Peyer's patch (tissue), 4 donors: ENCODE results near the gene CCDC185. TPM values are rescaled to one million over a fixed set of nuclear protein-coding genes. Genes with fewer than 3 reads are reported as not detected.
"Not testable (repeated sequence)": the region's sequence is repeated elsewhere in the genome, so short reads cannot be mapped to it uniquely, and the experiment has no call there.

Experiments used
- DNase-seq, 3 donors: peaks; one replicate each; pipeline ENCODE4 v3.0.0-alpha.2; 2017 to 2019
- H3K27ac ChIP-seq, 4 donors: fragments of 200-600 bp; sonication (generic); one replicate each; pipeline ENCODE4 v1.5.1; 2016 to 2019
- H3K27me3 ChIP-seq, 2 donors: fragments of 200-600 bp; sonication (generic); one replicate each; pipeline ENCODE4 v1.5.1; 2019
- H3K36me3 ChIP-seq, 3 donors: fragments of 200-600 bp; sonication (generic); one replicate each; pipeline ENCODE4 v1.5.1; 2016 to 2019
- H3K4me1 ChIP-seq, 4 donors: fragments of 200-600 bp; sonication (generic); one replicate each; pipeline ENCODE4 v1.5.1; 2016 to 2019
- H3K4me3 ChIP-seq, 4 donors: fragments of 200-600 bp; sonication (generic); 1 replicate in 3 of 4; 2 replicates in 1 of 4; pipeline ENCODE4 v1.5.1; 2016 to 2019; ENCODE audit warnings: mild to moderate bottlenecking in 1 of 4
- H3K9me3 ChIP-seq, 4 donors: fragments of 200-600 bp; sonication (generic); one replicate each; pipeline ENCODE4 v1.5.1; 2016 to 2019; ENCODE audit warnings: mild to moderate bottlenecking in 1 of 4
- POLR2A ChIP-seq, 2 donors: fragments of 450-650 bp; IDR thresholded peaks; one replicate each; pipeline ENCODE4 v1.5.1; 2017; ENCODE audit warnings: antibody characterized with exemption in 2 of 2, mild to moderate bottlenecking in 2 of 2, moderate library complexity in 2 of 2
- total RNA-seq, 4 donors: library from RNA; depleted of rRNA; stranded (reverse); fragments of >200 nt; gene quantifications; one replicate each; pipeline ENCODE4 v1.1.0, GENCODE V29; 2016
- TF ChIP-seq, protein P1 (sequence below), 6 experiments: fragments of 450-650 bp in 4 of 6; fragments of 200-600 bp in 2 of 6; sonication (generic) in 1 of 6; IDR thresholded peaks; one replicate each; pipeline ENCODE4 v1.5.1; 2017 to 2019; ENCODE audit warnings: antibody characterized with exemption in 6 of 6, mild to moderate bottlenecking in 3 of 6, moderate library complexity in 1 of 6

The CCDC185 gene
- total RNA-seq, 4 donors from 2014 or later = not detected

GRCh38 chr1:223378754-223379153 lies 14.5 kb upstream of the CCDC185 start:
- Histone ChIP-seq H3K9me3 (no peaks in the 10 kb centered on the region), H3K4me1 (no peaks in the 10 kb centered on the region), H3K27ac (no peak overlapping the region), H3K4me3 (no peak overlapping the region), H3K36me3 (no peaks in the 10 kb centered on the region), H3K27me3 (no peaks in the 10 kb centered on the region)
- DNase-seq = no peak
- TF ChIP-seq, protein P1, sequence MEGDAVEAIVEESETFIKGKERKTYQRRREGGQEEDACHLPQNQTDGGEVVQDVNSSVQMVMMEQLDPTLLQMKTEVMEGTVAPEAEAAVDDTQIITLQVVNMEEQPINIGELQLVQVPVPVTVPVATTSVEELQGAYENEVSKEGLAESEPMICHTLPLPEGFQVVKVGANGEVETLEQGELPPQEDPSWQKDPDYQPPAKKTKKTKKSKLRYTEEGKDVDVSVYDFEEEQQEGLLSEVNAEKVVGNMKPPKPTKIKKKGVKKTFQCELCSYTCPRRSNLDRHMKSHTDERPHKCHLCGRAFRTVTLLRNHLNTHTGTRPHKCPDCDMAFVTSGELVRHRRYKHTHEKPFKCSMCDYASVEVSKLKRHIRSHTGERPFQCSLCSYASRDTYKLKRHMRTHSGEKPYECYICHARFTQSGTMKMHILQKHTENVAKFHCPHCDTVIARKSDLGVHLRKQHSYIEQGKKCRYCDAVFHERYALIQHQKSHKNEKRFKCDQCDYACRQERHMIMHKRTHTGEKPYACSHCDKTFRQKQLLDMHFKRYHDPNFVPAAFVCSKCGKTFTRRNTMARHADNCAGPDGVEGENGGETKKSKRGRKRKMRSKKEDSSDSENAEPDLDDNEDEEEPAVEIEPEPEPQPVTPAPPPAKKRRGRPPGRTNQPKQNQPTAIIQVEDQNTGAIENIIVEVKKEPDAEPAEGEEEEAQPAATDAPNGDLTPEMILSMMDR (IDR thresholded peaks at IDR 0.05) = no peak
- TF ChIP-seq POLR2A (IDR thresholded peaks at IDR 0.05) = no peak

DNA sequence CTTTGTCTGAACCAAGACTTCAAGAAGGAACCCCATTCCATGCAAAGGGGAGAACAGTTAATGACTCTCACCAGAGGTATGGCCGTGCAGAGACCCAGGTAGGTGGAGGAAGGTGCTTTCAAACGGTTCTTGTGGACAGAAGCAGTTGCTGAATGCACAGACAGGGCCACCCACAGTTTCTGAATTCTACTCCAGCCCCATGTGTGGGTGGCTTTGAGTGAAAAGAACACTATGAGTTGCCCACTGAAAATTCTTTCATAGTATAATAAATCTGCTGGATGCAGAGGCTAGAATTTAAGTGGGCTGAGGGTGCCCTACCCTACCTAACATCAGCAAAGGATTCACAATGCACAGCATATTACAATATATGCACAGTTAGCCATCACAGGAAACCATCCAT lies 7.2 kb upstream of the CCDC185 start:
- DNase-seq = no peak
- Histone ChIP-seq H3K4me3 (no peak overlapping the region), H3K4me1 (no peaks in the 10 kb centered on the region), H3K9me3 (no peaks in the 10 kb centered on the region), H3K36me3 (no peaks in the 10 kb centered on the region), H3K27ac (no peak overlapping the region), H3K27me3 (no peaks in the 10 kb centered on the region)
- TF ChIP-seq, protein P1 (IDR thresholded peaks at IDR 0.05) = no peak
- TF ChIP-seq POLR2A (IDR thresholded peaks at IDR 0.05) = no peak

DNA sequence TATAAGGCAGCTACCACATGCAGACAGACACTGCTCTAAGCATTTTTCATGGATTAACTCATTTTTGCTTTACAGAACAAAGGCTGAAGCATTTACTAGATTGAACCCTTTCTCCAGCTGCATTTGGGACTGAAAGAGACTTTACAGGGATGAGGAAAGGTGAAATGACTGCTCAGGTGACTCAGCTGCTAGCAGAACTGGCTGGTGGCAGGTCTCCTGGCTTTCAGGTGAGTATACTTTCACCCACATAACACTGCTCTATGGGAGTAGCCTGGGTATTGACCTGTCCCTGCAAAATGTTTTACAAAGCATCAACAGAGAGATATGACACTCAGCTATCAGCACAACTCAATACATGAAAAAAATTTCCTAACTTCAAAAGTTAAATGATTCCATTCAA lies 2.6 kb upstream of the CCDC185 start:
- H3K27me3 ChIP-seq = peaks cover 0 to 8% of the 10 kb centered on the region in 2 donors
- H3K9me3 ChIP-seq = no peaks in the 10 kb centered on the region
- H3K4me1 ChIP-seq = no peaks in the 10 kb centered on the region
- no peaks in the 10 kb centered on the region for H3K36me3 ChIP-seq
- no peak overlapping the region for H3K27ac ChIP-seq
- DNase-seq = no peak
- H3K4me3 ChIP-seq = no peak overlapping the region
- TF ChIP-seq, protein P1 (IDR thresholded peaks at IDR 0.05) = no peak
- TF ChIP-seq POLR2A (IDR thresholded peaks at IDR 0.05) = no peak

- Histone ChIP-seq H3K27me3 (peaks cover 0 to 8% of the 10 kb centered on the region in 2 donors), H3K27ac (no peak overlapping the region), H3K4me3 (no peak overlapping the region), H3K9me3 (no peaks in the 10 kb centered on the region), H3K36me3 (no peaks in the 10 kb centered on the region), H3K4me1 (no peaks in the 10 kb centered on the region)
- no peak for TF ChIP-seq POLR2A (IDR thresholded peaks at IDR 0.05)
- TF ChIP-seq, protein P1 (IDR thresholded peaks at IDR 0.05) = no peak
- DNase-seq = no peak
These were observed 1.0 kb downstream of the CCDC185 start for GRCh38 chr1:223394242-223394641.

GRCh38 chr1:223394706-223395105 lies 1.5 kb downstream of the CCDC185 start:
- TF ChIP-seq, protein P1 (IDR thresholded peaks at IDR 0.05) = no peak
- no peak for TF ChIP-seq POLR2A (IDR thresholded peaks at IDR 0.05)
- no peak for DNase-seq
- no peak overlapping the region for H3K4me3 ChIP-seq

DNA sequence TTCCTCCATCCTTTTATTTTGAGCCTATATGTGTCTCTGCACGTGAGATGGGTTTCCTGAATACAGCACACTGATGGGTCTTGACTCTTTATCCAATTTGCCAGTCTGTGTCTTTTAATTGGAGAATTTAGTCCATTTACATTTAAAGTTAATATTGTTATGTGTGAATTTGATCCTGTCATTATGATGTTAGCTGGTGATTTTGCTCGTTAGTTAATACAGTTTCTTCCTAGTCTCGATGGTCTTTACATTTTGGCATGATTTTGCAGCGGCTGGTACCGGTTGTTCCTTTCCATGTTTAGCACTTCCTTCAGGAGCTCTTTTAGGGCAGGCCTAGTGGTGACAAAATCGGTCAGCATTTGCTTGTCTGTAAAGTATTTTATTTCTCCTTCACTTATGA lies 6.2 kb downstream of the CCDC185 start:
- H3K36me3 ChIP-seq, H3K9me3 ChIP-seq, H3K4me3 ChIP-seq, H3K27me3 ChIP-seq, H3K27ac ChIP-seq, H3K4me1 ChIP-seq, DNase-seq: not testable (repeated sequence)

More at GRCh38 chr1:223394706-223395105, 1.5 kb downstream of the CCDC185 start:
- no peaks in the 10 kb centered on the region for H3K9me3 ChIP-seq
- H3K27me3 ChIP-seq = peaks cover 0 to 8% of the 10 kb centered on the region in 2 donors
- no peaks in the 10 kb centered on the region for H3K36me3 ChIP-seq
- H3K27ac ChIP-seq = no peak overlapping the region
- H3K4me1 ChIP-seq = no peaks in the 10 kb centered on the region
